NCI-H128 (cell line): ENCODE results near the gene EVC.
"Not testable (repeated sequence)": the region's sequence is repeated elsewhere in the genome, so short reads cannot be mapped to it uniquely, and the experiment has no call there.

Experiments used
- DNase-seq: peaks from one replicate; lab custom pipeline; 2025; ENCODE audit not compliant: unreplicated experiment; lab: John Stamatoyannopoulos, UW

Gene EVC

DNA sequence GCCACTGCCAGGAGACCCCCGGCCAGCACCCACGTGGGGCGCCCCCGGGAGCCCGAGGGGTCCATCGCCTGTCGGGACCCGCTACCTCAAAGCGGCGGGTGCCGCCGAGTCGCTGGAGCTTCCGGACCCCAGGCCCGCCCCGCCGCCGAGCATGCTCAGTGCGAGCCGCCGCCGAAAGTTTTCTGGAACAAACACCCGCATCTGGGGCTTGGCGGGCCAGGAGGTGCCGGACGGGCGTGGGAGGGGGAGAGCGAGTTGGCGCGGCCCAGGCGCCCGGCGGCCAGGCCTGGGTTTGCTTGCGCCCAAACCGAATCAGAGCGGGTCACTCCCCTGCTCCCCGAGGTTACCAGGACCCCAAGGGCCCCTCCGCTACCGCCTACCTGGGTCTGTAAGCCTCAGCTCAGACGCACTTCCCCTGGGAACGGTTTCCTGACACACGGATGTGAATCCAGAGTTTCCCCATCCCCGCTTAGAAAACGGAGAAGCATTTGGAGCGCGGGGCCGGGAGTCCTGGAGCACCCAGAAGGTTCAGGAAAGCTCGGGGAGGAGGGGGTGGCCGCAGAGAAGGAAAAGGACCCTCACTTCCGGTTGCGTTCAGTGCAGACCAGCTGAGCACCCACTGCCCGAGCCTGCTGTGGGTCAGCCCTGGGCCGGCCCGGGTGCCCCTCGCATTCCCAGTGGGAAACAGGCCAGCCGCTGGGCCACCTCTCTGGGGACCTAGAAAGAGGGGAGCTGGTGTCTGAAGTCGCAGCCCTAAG is 2.4 kb upstream of the EVC start, which contains the start of gene EVC2:
TSS of gene EVC2 (minus strand) at position 111 of the 758 bp plus-strand sequence. CDS start at position 65, 46 bp downstream.
- no peak for DNase-seq

GRCh38 chr4:5709207-5709575 is 1.8 kb upstream of the EVC start:
- DNase-seq = no peak

DNA sequence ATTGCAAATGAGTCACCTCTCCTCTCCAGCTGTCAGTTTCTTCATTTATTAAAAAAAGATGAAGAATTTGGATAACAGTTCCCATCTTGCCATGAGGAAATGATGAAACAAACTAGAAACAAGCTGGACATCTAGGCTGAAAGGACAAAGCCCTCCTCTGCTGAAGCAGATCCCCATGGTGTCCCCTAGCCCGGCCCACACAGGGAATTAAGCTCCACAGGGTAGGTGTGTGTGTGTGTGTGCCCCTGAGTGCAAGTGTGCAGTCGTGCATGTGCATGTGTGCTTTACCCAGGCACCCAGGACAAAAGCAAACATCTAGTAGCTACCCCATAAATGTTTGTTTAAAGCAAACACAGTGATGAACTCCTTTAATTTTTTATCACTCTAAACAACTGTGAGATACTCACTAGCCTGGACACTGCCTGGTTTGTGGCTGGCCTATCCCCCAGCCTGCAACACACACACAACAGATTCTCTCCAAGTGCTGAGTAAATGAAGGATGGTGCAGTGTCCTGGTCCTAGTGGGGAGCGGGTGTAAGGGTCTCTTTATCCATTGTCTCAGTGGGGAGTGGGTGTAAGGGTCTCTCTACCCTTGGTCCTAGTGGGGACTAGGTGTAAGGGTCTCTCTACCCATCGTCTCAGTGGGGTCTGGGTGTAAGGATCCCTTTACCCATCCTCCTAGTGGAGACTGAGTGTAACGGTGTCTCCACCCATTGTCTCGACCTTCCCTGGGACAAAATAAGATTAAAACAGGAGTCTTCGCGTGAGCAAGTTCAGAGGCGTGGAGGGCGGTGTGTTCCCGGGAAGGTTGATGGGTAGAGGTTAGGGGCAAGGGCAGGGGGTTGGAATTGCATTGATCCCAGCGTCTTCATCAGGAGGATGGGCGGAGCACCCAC is 688 bp upstream of the EVC start:
- DNase-seq = no peak

GRCh38 chr4:5711479-5712184 is 631 bp downstream of the EVC start:
- DNase-seq = no peak

GRCh38 chr4:5712517-5712916 is 1.5 kb downstream of the EVC start:
- no peak for DNase-seq

- no peak for DNase-seq
Measured at GRCh38 chr4:5712931-5713330, 1.9 kb downstream of the EVC start.

DNA sequence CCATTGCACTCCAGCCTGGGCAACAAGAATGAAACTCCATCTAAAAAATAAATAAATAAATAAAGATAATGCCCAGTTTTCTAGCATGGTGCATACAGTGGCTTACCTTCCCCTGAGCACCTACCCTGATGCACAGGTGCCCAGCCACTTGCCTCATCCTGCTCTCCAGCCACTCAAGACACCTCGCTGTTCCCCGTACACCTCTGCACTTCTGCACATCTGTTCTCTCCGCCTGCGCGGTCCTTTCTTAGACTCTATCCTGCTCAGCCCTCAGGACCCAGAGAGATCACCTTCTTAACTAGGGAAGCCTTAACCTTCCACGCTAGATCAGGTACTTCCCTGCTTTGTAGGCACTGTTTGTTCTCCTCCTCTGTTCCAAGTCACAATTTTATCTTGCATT is 2.9 kb downstream of the EVC start:
- no peak for DNase-seq

DNA sequence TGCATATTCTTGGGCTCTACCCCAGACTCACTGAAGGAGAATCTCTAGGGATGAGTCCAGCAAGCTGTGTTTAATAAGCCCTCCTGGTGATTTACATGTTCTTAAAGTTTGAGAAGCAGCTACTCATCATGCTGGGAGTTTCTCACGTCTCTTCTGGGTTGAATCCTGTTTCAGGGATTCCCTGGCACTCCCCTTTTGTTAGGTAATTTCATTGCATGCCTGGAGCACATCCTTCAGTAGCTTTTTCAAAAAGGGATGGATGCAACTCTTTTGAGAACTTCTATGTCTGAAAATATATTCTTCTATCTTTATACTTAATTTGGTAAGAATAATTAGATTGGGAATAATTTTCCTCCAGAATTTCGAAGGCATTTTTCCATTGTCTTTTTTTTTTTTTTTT is 4.4 kb downstream of the EVC start:
- DNase-seq = no peak

DNA sequence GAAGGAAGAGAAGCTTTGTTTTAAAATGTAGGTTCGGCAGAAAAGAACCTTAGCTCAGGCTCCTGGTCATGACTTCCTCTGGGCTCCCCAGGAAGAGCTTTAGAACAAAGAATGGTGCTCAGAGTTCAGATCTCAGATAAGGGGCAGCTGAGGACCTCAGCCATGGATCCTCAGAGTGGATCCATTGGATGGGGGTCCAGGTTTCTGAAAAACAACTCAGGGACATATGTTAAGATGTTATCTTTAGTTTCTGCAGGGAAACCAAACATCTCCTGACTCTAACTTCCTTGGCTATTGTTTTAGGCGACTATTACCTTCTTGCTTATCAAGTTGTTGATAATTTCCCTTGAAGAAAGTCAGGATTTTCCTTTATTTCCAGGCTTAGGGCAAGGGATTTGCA is 5.4 kb downstream of the EVC start:
- no peak for DNase-seq

GRCh38 chr4:5717449-5718158 is 6.6 kb downstream of the EVC start:
- no peak for DNase-seq

DNA sequence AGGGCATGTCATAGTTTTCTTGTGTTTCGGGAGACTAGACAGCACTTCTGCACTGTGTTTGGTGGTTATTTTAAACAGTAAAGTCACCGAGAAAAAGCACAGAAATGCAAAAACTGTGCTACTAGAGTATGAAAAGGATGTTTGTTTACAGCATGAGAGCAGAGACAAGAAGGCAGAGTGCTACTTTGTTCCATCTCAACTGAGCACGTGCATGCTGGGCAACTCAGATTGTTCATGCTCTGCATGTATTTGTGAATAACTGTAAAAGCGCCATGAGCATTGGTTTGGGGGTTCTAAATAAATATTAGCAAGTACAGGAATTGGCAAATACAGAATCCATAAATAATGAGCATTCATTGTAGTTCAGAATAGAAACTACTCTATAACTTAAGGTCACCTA is 7.4 kb downstream of the EVC start:
- no peak for DNase-seq

- DNase-seq = no peak
Measured at GRCh38 chr4:5719350-5720055, 8.5 kb downstream of the EVC start.

GRCh38 chr4:5720157-5720850 is 9.3 kb downstream of the EVC start:
- DNase-seq = no peak

- no peak for DNase-seq
Measured at GRCh38 chr4:5720980-5721379, 10.0 kb downstream of the EVC start.

- DNase-seq = no peak
Measured at GRCh38 chr4:5721923-5722322, 10.9 kb downstream of the EVC start.

GRCh38 chr4:5722328-5722727 is 11.3 kb downstream of the EVC start:
- DNase-seq = no peak

GRCh38 chr4:5724377-5724776 is 13.4 kb downstream of the EVC start:
- no peak for DNase-seq

DNA sequence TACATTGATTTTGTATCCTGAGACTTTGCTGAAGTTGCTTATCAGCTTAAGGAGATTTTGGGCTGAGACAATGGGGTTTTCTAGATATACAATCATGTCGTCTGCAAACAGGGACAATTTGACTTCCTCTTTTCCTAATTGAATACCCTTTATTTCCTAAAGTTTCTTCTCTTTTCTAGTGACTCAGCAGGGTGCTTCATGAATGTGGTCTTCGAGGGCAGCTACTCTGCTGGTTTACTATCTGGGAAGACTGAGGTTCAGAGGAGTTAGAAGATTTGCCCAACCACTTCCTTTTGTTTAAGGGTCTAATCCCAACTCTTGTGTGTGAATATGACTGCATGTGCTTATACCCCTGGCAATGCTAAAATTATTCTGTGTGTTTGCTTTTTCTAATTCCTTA is 17.4 kb downstream of the EVC start:
- DNase-seq = not testable (repeated sequence)

- no peak for DNase-seq
Measured at GRCh38 chr4:5730436-5730835, 19.4 kb downstream of the EVC start.
